ENCODE results near the gene SH2D6.

SH2D6 gene

GRCh38 chr2:85436836-85437487 is 18.4 kb downstream of the SH2D6 start:
- no peak overlapping the region for H3K4me3 ChIP-seq (ENCODE audit: low read depth, low read length)
- H3K36me3 ChIP-seq (ENCODE audit: control insufficient read depth in 2 of 2, insufficient read depth in 1 of 2, low read length in 2 of 2), result no peaks in the 10 kb centered on the region
- ChIA-PET POLR2A (interaction anchor here (0.9 to 3.0 kb wide), 7 partner anchors 8 to 109 kb away, joined by 3 to 25 read pairs (median 6); partner anchors contain the start of genes MAT2A and SH2D6), CTCF (interaction anchor here (1.1 kb wide), 1 partner anchor 54 kb away, joined by 3 read pairs; no protein-coding TSS in a partner anchor)
- peak overlapping the region; percentile 84 for H3K27ac ChIP-seq (ENCODE audit: extremely low read depth, low read depth, low read length)
- no peaks in the 10 kb centered on the region for H3K9me3 ChIP-seq (ENCODE audit: control insufficient read depth, insufficient read depth, low read depth, low read length)
- TF ChIP-seq PATZ1 (tag by site-specific recombination; IDR thresholded peaks at IDR 0.05) (0 out of 2 replicates have a peak, but pooled peaks have one; percentile 7), ZBTB49 (tag by site-specific recombination; IDR thresholded peaks at IDR 0.05; ENCODE audit: low read depth) (no peak), SCRT2 (tag by site-specific recombination; IDR thresholded peaks at IDR 0.05) (0 out of 2 replicates have a peak, but pooled peaks have one; percentile 21), ZNF621 (tag by site-specific recombination; IDR thresholded peaks at IDR 0.05) (no peak), MYNN (tag by site-specific recombination; IDR thresholded peaks at IDR 0.05; ENCODE audit: borderline replicate concordance) (0 out of 2 replicates have a peak, but pooled peaks have one; percentile 9), ZFHX2 (tag by site-specific recombination; conservative IDR thresholded peaks at IDR 0.05) (peak; percentile 64), ZNF335 (tag by site-specific recombination; conservative IDR thresholded peaks at IDR 0.05) (peak; percentile 62), ZBTB20 (tag by site-specific recombination; IDR thresholded peaks at IDR 0.05) (peak; percentile 49; the same call in 1 of the 2 replicates), ZBTB17 (tag by site-specific recombination; IDR thresholded peaks at IDR 0.05) (peak; percentile 48; the same call in 1 of the 2 replicates), ZBTB6 (tag by site-specific recombination; IDR thresholded peaks at IDR 0.05) (0 out of 2 replicates have a peak, but pooled peaks have one; percentile 5)
- H3K4me1 ChIP-seq (ENCODE audit: control insufficient read depth, insufficient read depth, low read length), result peaks cover 6% of the 10 kb centered on the region

- Histone ChIP-seq H3K36me3 (ENCODE audit: control insufficient read depth in 2 of 2, insufficient read depth in 1 of 2, low read length in 2 of 2) (no peaks in the 10 kb centered on the region), H3K4me1 (ENCODE audit: control insufficient read depth, insufficient read depth, low read length) (peaks cover 6% of the 10 kb centered on the region), H3K4me3 (ENCODE audit: low read depth, low read length) (peak overlapping the region; percentile 34), H3K9me3 (ENCODE audit: control insufficient read depth, insufficient read depth, low read depth, low read length) (no peaks in the 10 kb centered on the region), H3K27ac (ENCODE audit: extremely low read depth, low read depth, low read length) (peak overlapping the region; percentile 84)
- CTCF ChIA-PET, result interaction anchor here (0.5 to 1.5 kb wide), 2 partner anchors 16 to 18 kb away, joined by 3 to 4 read pairs; no protein-coding TSS in a partner anchor
- POLR2A ChIA-PET, result interaction anchor here (0.9 to 3.0 kb wide), 10 partner anchors 8 to 114 kb away, joined by 3 to 25 read pairs (median 4); partner anchors contain the start of genes MAT2A and SH2D6
- peak; percentile 46 for TF ChIP-seq SP3 (tag by site-specific recombination; IDR thresholded peaks at IDR 0.05)
- 0 out of 2 replicates have a peak, but pooled peaks have one; percentile 20 for TF ChIP-seq PATZ1 (tag by site-specific recombination; IDR thresholded peaks at IDR 0.05)
- no peak for TF ChIP-seq ZNF133 (tag by site-specific recombination; IDR thresholded peaks at IDR 0.05)
- no peak for TF ChIP-seq ZNF184 (tag by site-specific recombination; IDR thresholded peaks at IDR 0.05)
- peak; percentile 66 for TF ChIP-seq OSR2 (tag by site-specific recombination; IDR thresholded peaks at IDR 0.05)
- peak; percentile 67 for TF ChIP-seq ZBTB8A (tag by site-specific recombination; IDR thresholded peaks at IDR 0.05)
- TF ChIP-seq ZBTB26 (tag by site-specific recombination; optimal IDR thresholded peaks at IDR 0.05), result peak; percentile 18
- peak; percentile 65 for TF ChIP-seq ZIC2 (tag by site-specific recombination; IDR thresholded peaks at IDR 0.05)
- no peak for TF ChIP-seq ZNF530 (tag by site-specific recombination; IDR thresholded peaks at IDR 0.05; ENCODE audit: low read depth)
- peak; percentile 35; the same call in 1 of the 2 replicates for TF ChIP-seq GLIS1 (tag by site-specific recombination; IDR thresholded peaks at IDR 0.05)
- 0 out of 2 replicates have a peak, but pooled peaks have one; percentile 34 for TF ChIP-seq ZFHX2 (tag by site-specific recombination; conservative IDR thresholded peaks at IDR 0.05)
- TF ChIP-seq ZNF335 (tag by site-specific recombination; conservative IDR thresholded peaks at IDR 0.05), result 0 out of 2 replicates have a peak, but pooled peaks have one; percentile 16
- no peak for TF ChIP-seq ZNF660 (tag by site-specific recombination; IDR thresholded peaks at IDR 0.05)
- peak; percentile 88 for TF ChIP-seq ZXDB (tag by site-specific recombination; IDR thresholded peaks at IDR 0.05)
- peak; percentile 30; the same call in 1 of the 2 replicates for TF ChIP-seq KLF9 (tag by site-specific recombination; IDR thresholded peaks at IDR 0.05; ENCODE audit: low read depth)
- 0 out of 2 replicates have a peak, but pooled peaks have one; percentile 17 for TF ChIP-seq ZNF629 (tag by site-specific recombination; IDR thresholded peaks at IDR 0.05)
These were observed 19.1 kb downstream of the SH2D6 start for GRCh38 chr2:85437488-85438200.

All from HEK293 (cell line).